Heart right ventricle (tissue), 16 donors: Measurements from ENCODE around the gene GNGT2. TPM values are rescaled to one million over a fixed set of nuclear protein-coding genes. Genes with fewer than 3 reads are reported as not detected.

Experiments used
- ATAC-seq, 8 donors: fragments of 200-7000 bp; cut with Tn5 transposase; one replicate each; pipeline ENCODE4 v1.9.1; 2020; ENCODE audit warnings: mild to moderate bottlenecking in 8 of 8, moderate library complexity in 8 of 8, moderate number of reproducible peaks in 1 of 8
- DNase-seq, 2 donors: peaks; one replicate each; pipeline ENCODE4 v3.0.0-alpha.2; 2020
- H3K27ac ChIP-seq, 10 donors: fragments of 200-600 bp; sonication (generic) in 2 of 10; one replicate each; pipeline versions ENCODE4 v1.5.0 to v1.8.0; 2020 to 2022; ENCODE audit warnings: mild to moderate bottlenecking in 3 of 10
- H3K27me3 ChIP-seq, 7 donors: fragments of 200-600 bp; one replicate each; pipeline ENCODE4 v1.8.0; 2021 to 2022; ENCODE audit warnings: mild to moderate bottlenecking in 2 of 7
- H3K36me3 ChIP-seq, 9 donors: fragments of 200-600 bp; sonication (generic) in 1 of 9; one replicate each; pipeline versions ENCODE4 v1.5.0 to v1.8.0; 2020 to 2022; ENCODE audit warnings: mild to moderate bottlenecking in 2 of 9
- H3K4me1 ChIP-seq, 9 donors: fragments of 200-600 bp; sonication (generic) in 1 of 9; one replicate each; pipeline versions ENCODE4 v1.5.0 to v1.8.0; 2020 to 2022; ENCODE audit warnings: mild to moderate bottlenecking in 4 of 9
- H3K4me3 ChIP-seq, 10 donors: fragments of 200-600 bp; sonication (generic) in 2 of 10; one replicate each; pipeline versions ENCODE4 v1.5.0 to v1.8.0; 2020 to 2022; ENCODE audit warnings: mild to moderate bottlenecking in 7 of 10, moderate library complexity in 2 of 10
- H3K9me3 ChIP-seq, 11 donors: fragments of 200-600 bp in 10 of 11; sonication (generic) in 2 of 11; one replicate each; pipeline versions ENCODE4 v1.5.0 to v1.8.0; 2013 to 2022; ENCODE audit warnings: mild to moderate bottlenecking in 2 of 11, control low read depth in 1 of 11, moderate library complexity in 1 of 11
- WGBS, 2 donors: extraction: QIAGEN DNeasy Blood & Tissue Kit; methylation state at CpG; one replicate each; pipeline ENCODE4 v1.1.7; 2013; ENCODE audit warnings: inconsistent platforms in 1 of 2; 5-methylcytosine and 5-hydroxymethylcytosine counted together
- intact Hi-C, 10 donors: fragments of 100-400 bp; cut with DNase I; formaldehyde crosslinking; loops; one replicate each; pipeline versions ENCODE4 v1.11.1 to v1.14.2; 2022
- polyA plus RNA-seq, 2 donors: library from polyadenylated mRNA; stranded (reverse); fragments of 200-250 nt; gene quantifications; one replicate each; pipeline ENCODE4 v1.2.3, GENCODE V29; 2013
- total RNA-seq, 10 donors: library from RNA; stranded (reverse); fragmentation: NEBNext Ultra II Directional in 3 of 10; extraction: Animal tissue kit (Norgen Biotek cat#: 25700) in 3 of 10; gene quantifications; one replicate each; pipeline versions ENCODE4 v1.2.1 to v1.2.4, GENCODE V29; 2021 to 2023
- TF ChIP-seq, protein P1 (sequence below), 9 donors: fragments of 200-600 bp; sonication (generic) in 2 of 9; IDR thresholded peaks; one replicate each; pipeline versions ENCODE4 v1.5.0 to v1.8.0; 2021 to 2022; ENCODE audit warnings: antibody characterized with exemption in 9 of 9, mild to moderate bottlenecking in 5 of 9, moderate library complexity in 1 of 9
- donor health status: Arrhythmogenic right ventricular cardiomyopathy.
- donor health status: ischemic (EF 13 %, LVEDD 7.1; RV severe dilation, severe dysfunction).
- donor health status: healthy with polysubstance abuse.
- donor health status: DM: no; HTN: yes; CAD: no.
- donor health status: DM: no; HTN: no; CAD: no.
- donor health status: ischemic (EF 25% LVEDD 6.9; RV normal size, moderate dysfunction).
- donor health status: ischemic (EF 25% LVEDD 5.7; RV mildly dilated, moderate dysfunction).
- donor health status: healthy.
- donor health status: DM: yes; HTN: yes; CAD: no.
- donor health status: Ischemic cardiomyopathy.
- donor health status: ischemic (EF 35%, LVEDD 5.7; RV mildly dilated, moderate dysfunction).
- donor health status: nonischemic (EF 11% LVEDD 7.7; RV severe dilation, severe dysfunction).
- donor health status: DM: yes; HTN: yes; CAD: no.
- donor health status: PGD.
- donor health status: ischemic (EF 29% LVEDD 5.4; RV normal size, mild dysfunction).
- donor health status: nonischemic (EF 23%, LVEDD 6.1; RV moderate dilation, normal function).

Gene GNGT2
- total and polyA plus RNA-seq, 12 donors = 0.32 to 4.6 (median 1.7) TPM; not detected in 1

GRCh38 chr17:49226771-49227435 is 16.5 kb upstream of the GNGT2 start:
- ATAC-seq = no peak
- intact Hi-C loops = loop anchor here in 9 of 10 donors (2.0 to 10.0 kb wide), 8 partner anchors 34 to 168 kb away; no protein-coding TSS in a partner anchor
- no peak overlapping the region for H3K27ac ChIP-seq
- H3K4me1 ChIP-seq = peaks cover 2 to 55% (median 36%) of the 10 kb centered on the region in 9 donors
- peaks cover 0 to 64% (median 39%) of the 10 kb centered on the region in 7 donors for H3K27me3 ChIP-seq
- 72 to 78% methylated on average over 3 of the region's 3 CpGs for WGBS, 2 donors
- peaks cover 0 to 10% (median 0%) of the 10 kb centered on the region in 9 donors for H3K36me3 ChIP-seq
- TF ChIP-seq, protein P1, sequence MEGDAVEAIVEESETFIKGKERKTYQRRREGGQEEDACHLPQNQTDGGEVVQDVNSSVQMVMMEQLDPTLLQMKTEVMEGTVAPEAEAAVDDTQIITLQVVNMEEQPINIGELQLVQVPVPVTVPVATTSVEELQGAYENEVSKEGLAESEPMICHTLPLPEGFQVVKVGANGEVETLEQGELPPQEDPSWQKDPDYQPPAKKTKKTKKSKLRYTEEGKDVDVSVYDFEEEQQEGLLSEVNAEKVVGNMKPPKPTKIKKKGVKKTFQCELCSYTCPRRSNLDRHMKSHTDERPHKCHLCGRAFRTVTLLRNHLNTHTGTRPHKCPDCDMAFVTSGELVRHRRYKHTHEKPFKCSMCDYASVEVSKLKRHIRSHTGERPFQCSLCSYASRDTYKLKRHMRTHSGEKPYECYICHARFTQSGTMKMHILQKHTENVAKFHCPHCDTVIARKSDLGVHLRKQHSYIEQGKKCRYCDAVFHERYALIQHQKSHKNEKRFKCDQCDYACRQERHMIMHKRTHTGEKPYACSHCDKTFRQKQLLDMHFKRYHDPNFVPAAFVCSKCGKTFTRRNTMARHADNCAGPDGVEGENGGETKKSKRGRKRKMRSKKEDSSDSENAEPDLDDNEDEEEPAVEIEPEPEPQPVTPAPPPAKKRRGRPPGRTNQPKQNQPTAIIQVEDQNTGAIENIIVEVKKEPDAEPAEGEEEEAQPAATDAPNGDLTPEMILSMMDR (IDR thresholded peaks at IDR 0.05) = no peak
- no peak overlapping the region for H3K4me3 ChIP-seq
- no peak for DNase-seq
- H3K9me3 ChIP-seq = no peaks in the 10 kb centered on the region

DNA sequence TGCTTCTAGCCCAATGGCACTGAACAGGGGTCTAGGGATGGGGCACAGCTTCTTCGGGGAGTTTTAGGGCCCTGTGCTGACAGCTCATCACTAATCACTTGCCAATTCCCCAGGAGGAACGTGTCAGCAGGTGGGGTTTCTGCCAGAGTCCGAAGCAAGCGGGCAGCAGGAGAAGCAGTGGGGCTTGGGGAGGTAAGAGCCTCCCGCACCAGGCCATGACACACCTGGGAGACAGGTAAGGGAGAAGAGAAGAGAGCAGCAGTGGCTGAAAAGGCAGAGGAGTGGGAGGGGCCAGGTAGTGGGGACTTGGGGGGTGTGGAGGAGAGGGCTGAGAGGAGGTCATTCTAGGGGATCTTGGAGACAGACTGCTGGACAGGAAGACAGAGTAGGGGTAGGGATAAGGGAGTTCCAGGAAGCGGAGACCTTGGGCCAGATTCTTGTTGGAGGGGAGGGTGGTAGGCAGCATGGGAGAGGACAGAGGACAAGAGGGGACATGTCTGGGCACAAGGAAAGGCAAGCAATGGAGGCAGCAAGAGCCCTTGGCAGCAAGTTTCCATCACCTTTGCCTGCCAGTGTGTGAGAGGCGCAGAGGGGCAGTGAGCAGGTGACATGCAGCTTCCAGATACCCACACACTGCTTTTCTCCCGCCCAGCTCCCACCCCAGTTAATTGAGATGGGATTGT is 15.3 kb upstream of the GNGT2 start:
- peaks cover 0 to 60% (median 41%) of the 10 kb centered on the region in 7 donors for H3K27me3 ChIP-seq
- DNase-seq (no peak), ATAC-seq (no peak)
- WGBS, 2 donors = 75 to 79% methylated on average over 8 of the region's 8 CpGs
- peaks cover 0 to 15% (median 0%) of the 10 kb centered on the region in 9 donors for H3K36me3 ChIP-seq
- H3K4me3 ChIP-seq = no peak overlapping the region
- no peak overlapping the region for H3K27ac ChIP-seq
- H3K9me3 ChIP-seq = no peaks in the 10 kb centered on the region
- TF ChIP-seq, protein P1 (IDR thresholded peaks at IDR 0.05) = no peak
- intact Hi-C loops = loop anchor here in 9 of 10 donors (2.0 to 10.0 kb wide), 8 partner anchors 33 to 169 kb away; no protein-coding TSS in a partner anchor
- peaks cover 2 to 48% (median 36%) of the 10 kb centered on the region in 9 donors for H3K4me1 ChIP-seq

DNA sequence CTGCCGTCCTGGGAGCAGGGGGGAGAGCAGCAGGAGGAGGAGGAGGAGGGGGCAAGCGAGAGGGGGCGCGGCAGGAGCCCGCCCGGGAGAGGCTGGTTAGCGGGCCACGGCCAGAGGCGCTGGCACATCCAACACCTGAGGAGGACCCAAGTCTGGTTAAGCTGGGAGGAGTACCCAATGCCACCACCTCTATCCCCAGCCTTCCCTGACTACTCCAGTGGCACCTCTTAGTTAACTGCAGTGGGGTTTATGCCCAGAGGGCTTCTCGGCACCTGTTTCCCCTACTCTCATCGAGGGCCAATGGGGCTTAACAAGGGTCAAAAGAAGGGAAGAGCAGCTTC is 14.6 kb upstream of the GNGT2 start:
- H3K9me3 ChIP-seq = no peaks in the 10 kb centered on the region
- TF ChIP-seq, protein P1 (IDR thresholded peaks at IDR 0.05) = no peak
- H3K27me3 ChIP-seq = peaks cover 0 to 66% (median 48%) of the 10 kb centered on the region in 7 donors
- DNase-seq (no peak), ATAC-seq (peak in 2 of 8 donors; percentile 5 to 8)
- H3K27ac ChIP-seq = peak overlapping the region in 1 of 10 donors; percentile 20
- intact Hi-C loops = loop anchor here (5.0 to 10.0 kb wide), 7 partner anchors 33 to 170 kb away; no protein-coding TSS in a partner anchor
- peaks cover 2 to 43% (median 32%) of the 10 kb centered on the region in 9 donors for H3K4me1 ChIP-seq
- peak overlapping the region in 8 of 10 donors; percentile 6 to 41 (median 36) for H3K4me3 ChIP-seq
- 9 to 20% methylated on average over 11 of the region's 11 CpGs for WGBS, 2 donors
- peaks cover 0 to 15% (median 0%) of the 10 kb centered on the region in 9 donors for H3K36me3 ChIP-seq
